ENCODE results near the gene OPCML. TPM values are rescaled to one million over a fixed set of nuclear protein-coding genes. Genes with fewer than 3 reads are reported as not detected.

The OPCML gene
- total RNA-seq, 1 experiment from 2014 or later, result 0.94 TPM

DNA sequence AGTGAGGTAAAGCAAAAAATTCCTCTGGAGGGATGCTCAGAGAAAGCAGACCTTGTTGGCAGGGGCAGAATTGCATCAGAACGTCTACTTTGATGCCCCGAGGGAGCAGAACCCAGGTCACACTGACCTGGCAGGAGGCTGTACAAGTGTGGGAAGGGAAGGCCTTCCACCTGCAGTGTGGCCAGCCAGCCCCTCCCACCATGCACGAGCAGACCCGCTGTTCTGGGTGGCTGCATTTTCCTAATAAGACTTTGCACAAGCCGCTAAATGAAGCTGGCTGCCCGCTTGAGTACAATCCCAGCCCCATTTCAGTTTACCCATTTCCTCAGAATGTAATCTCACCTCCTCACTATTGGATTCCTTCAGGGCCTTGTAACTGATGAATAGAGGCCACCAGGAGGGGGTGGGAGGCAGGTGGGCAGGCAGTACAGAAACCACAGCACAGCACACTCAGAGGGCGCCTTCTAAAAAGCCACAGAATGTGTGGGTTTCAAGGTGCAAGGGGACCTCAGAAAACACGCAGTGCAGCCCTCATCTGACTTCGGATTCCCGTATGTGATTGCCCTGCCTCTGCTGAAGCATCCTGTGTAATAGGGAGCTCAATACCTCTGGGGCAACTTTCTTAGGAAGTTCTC is 316.6 kb downstream of the OPCML start:
- Histone ChIP-seq H4K5ac (ENCODE audit: insufficient read length, low read depth, low read length) (no peak overlapping the region), H3K23me2 (ENCODE audit: insufficient read length, low read depth, low read length, poor library complexity, severe bottlenecking) (no peaks in the 10 kb centered on the region), H3K79me1 (ENCODE audit: insufficient read depth, low read depth, low read length, poor library complexity, severe bottlenecking) (no peaks in the 10 kb centered on the region), H4K8ac (replicated peaks; ENCODE audit: insufficient read length, low read depth, low read length) (no peak overlapping the region), H2AK5ac (ENCODE audit: insufficient read length, low read length) (no peak overlapping the region), H2BK5ac (ENCODE audit: insufficient read length, low read length) (no peak overlapping the region), H3K4me2 (ENCODE audit: insufficient read depth, insufficient read length, low read length) (no peak overlapping the region), H2BK15ac (ENCODE audit: low read depth, low read length) (no peak overlapping the region), H4K20me1 (ENCODE audit: control insufficient read depth, insufficient read depth, insufficient read length) (no peaks in the 10 kb centered on the region), H3T11ph (ENCODE audit: low read length) (no peak overlapping the region), H3K18ac (ENCODE audit: insufficient read length, low read depth, low read length) (no peak overlapping the region), H2BK12ac (ENCODE audit: insufficient read length, low read depth, low read length) (no peak overlapping the region), H2BK20ac (ENCODE audit: low read depth, low read length, poor library complexity, severe bottlenecking) (no peak overlapping the region), H3K79me2 (ENCODE audit: insufficient read depth, low read length) (no peaks in the 10 kb centered on the region), H3K27me3 (ENCODE audit: insufficient read depth, low read length) (0 out of 2 replicates have a peak, but pooled peaks cover 3% of the 10 kb centered on the region), H3K56ac (ENCODE audit: insufficient read length, low read depth, low read length) (no peak overlapping the region), H3K9me3 (ENCODE audit: control insufficient read depth, low read depth, low read length) (no peaks in the 10 kb centered on the region), H2AFZ (ENCODE audit: low read length) (no peak overlapping the region), H3K23ac (ENCODE audit: insufficient read length, low read depth, low read length) (no peak overlapping the region), H3K4me1 (ENCODE audit: insufficient read depth, low read length) (no peaks in the 10 kb centered on the region), H2BK120ac (ENCODE audit: low read depth, low read length, poor library complexity, severe bottlenecking) (no peak overlapping the region), H3K4ac (ENCODE audit: low read depth, low read length) (no peak overlapping the region), H3K14ac (ENCODE audit: insufficient read depth, low read length) (no peak overlapping the region), H3K27ac (ENCODE audit: insufficient read length, low read depth, low read length) (no peak overlapping the region), H4K91ac (ENCODE audit: insufficient read length, low read depth, low read length) (no peak overlapping the region), H3K9ac (ENCODE audit: extremely low read depth, insufficient read length, low read length) (no peak overlapping the region)
- Mint-ChIP-seq H3K27me3 (ENCODE audit: low read depth) (peaks cover 4% of the 10 kb centered on the region; the same call in 1 of the 2 replicates), H3K9me3 (no peaks in the 10 kb centered on the region), H3K4me1 (peaks cover 9 to 10% of the 10 kb centered on the region in 2 experiments), H3K27ac (0 out of 7 replicates have a peak overlapping the region, but pooled peaks of 1 of the 3 experiments have one; percentile 12), H3K36me3 (ENCODE audit: insufficient read depth in 1 of 3, low read depth in 3 of 3) (no peaks in the 10 kb centered on the region), H3K4me3 (no peak overlapping the region)
- DNase-seq, result no peak
- TF ChIP-seq, protein P1, sequence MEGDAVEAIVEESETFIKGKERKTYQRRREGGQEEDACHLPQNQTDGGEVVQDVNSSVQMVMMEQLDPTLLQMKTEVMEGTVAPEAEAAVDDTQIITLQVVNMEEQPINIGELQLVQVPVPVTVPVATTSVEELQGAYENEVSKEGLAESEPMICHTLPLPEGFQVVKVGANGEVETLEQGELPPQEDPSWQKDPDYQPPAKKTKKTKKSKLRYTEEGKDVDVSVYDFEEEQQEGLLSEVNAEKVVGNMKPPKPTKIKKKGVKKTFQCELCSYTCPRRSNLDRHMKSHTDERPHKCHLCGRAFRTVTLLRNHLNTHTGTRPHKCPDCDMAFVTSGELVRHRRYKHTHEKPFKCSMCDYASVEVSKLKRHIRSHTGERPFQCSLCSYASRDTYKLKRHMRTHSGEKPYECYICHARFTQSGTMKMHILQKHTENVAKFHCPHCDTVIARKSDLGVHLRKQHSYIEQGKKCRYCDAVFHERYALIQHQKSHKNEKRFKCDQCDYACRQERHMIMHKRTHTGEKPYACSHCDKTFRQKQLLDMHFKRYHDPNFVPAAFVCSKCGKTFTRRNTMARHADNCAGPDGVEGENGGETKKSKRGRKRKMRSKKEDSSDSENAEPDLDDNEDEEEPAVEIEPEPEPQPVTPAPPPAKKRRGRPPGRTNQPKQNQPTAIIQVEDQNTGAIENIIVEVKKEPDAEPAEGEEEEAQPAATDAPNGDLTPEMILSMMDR (conservative IDR thresholded peaks at IDR 0.05), result no peak
- no CpG with 5 or more reads among the region's 10 CpGs for WGBS (ENCODE audit: extremely low coverage, insufficient read length, low lambda C conversion rate)

Data from H9 (cell line).